Activated CD4-positive, alpha-beta T cell treated with anti-CD3 and anti-CD28 coated beads, Interleukin-2, amount 10 ng/mL, durations not matched to agents 7 days and 5 days (primary cell): Measurements from ENCODE around the gene RBL2. TPM values are rescaled to one million over a fixed set of nuclear protein-coding genes. Genes with fewer than 3 reads are reported as not detected.
"Not testable (repeated sequence)": the region's sequence is repeated elsewhere in the genome, so short reads cannot be mapped to it uniquely, and the experiment has no call there.

Experiments used
- CTCF ChIA-PET: fragments of 350-600 bp; sonication (Branson Sonifier 250); formaldehyde crosslinking; loops from one replicate; lab custom pipeline; 2021; ENCODE audit warnings: antibody characterized with exemption; lab: Charles Lee
- POLR2A ChIA-PET: fragments of 350-600 bp; sonication (Branson Sonifier 250); formaldehyde crosslinking; loops from one replicate; lab custom pipeline; 2021; ENCODE audit warnings: antibody characterized with exemption; lab: Charles Lee
- DNase-seq: peaks from one replicate; pipeline ENCODE4 v3.0.0-alpha.2; 2020
- H3K27ac Mint-ChIP-seq: one replicate; pipeline ENCODE4 v1.8.0; 2021; ENCODE audit warnings: mild to moderate bottlenecking, moderate library complexity, mixed read lengths
- H3K27me3 Mint-ChIP-seq: one replicate; pipeline ENCODE4 v1.8.0; 2021; ENCODE audit warnings: mixed read lengths
- H3K36me3 Mint-ChIP-seq: one replicate; pipeline ENCODE4 v1.8.0; 2021; ENCODE audit warnings: low read depth, mixed read lengths
- H3K4me1 Mint-ChIP-seq: one replicate; pipeline ENCODE4 v1.8.0; 2021; ENCODE audit warnings: mixed read lengths
- H3K4me3 Mint-ChIP-seq: one replicate; pipeline ENCODE4 v1.8.0; 2021; ENCODE audit warnings: mild to moderate bottlenecking, moderate library complexity, mixed read lengths
- H3K9me3 Mint-ChIP-seq: one replicate; pipeline ENCODE4 v1.8.0; 2021; ENCODE audit warnings: mixed read lengths
- total RNA-seq, 2 experiments: library from RNA; stranded (reverse); gene quantifications; one replicate each; pipeline ENCODE4 v1.2.3, GENCODE V29; 2021

RBL2 gene
- total RNA-seq, 2 experiments from 2014 or later: 178 to 188 TPM

GRCh38 chr16:53529513-53529912 is 95.2 kb downstream of the RBL2 start:
- CTCF ChIA-PET: interaction anchor here (1.5 kb wide), 1 partner anchor 10 kb away, joined by 7 read pairs; no protein-coding TSS in a partner anchor
- no peaks in the 10 kb centered on the region for H3K9me3 Mint-ChIP-seq
- H3K4me1 Mint-ChIP-seq: peaks cover 3% of the 10 kb centered on the region
- no peak for DNase-seq
- no peaks in the 10 kb centered on the region for H3K36me3 Mint-ChIP-seq
- H3K4me3 Mint-ChIP-seq: no peak overlapping the region
- no peaks in the 10 kb centered on the region for H3K27me3 Mint-ChIP-seq
- POLR2A ChIA-PET: interaction anchor here (0.6 kb wide), 1 partner anchor 92 kb away, joined by 6 read pairs; no protein-coding TSS in a partner anchor
- H3K27ac Mint-ChIP-seq: no peak overlapping the region

- ChIA-PET CTCF (interaction anchor here (1.4 to 1.5 kb wide), 2 partner anchors 8 to 11 kb away, joined by 5 to 7 read pairs; no protein-coding TSS in a partner anchor), POLR2A (interaction anchor here (0.6 kb wide), 1 partner anchor 92 kb away, joined by 6 read pairs; no protein-coding TSS in a partner anchor)
- Mint-ChIP-seq H3K4me1 (peaks cover 6% of the 10 kb centered on the region), H3K4me3 (no peak overlapping the region), H3K36me3 (no peaks in the 10 kb centered on the region), H3K27ac (no peak overlapping the region), H3K27me3 (no peaks in the 10 kb centered on the region), H3K9me3 (no peaks in the 10 kb centered on the region)
- no peak for DNase-seq
Measured at GRCh38 chr16:53530046-53530445, 95.8 kb downstream of the RBL2 start.

- DNase-seq: no peak
- no peaks in the 10 kb centered on the region for H3K27me3 Mint-ChIP-seq
- CTCF ChIA-PET: interaction anchor here (0.7 to 1.4 kb wide), 3 partner anchors 9 to 18 kb away, joined by 3 to 5 read pairs (median 4); no protein-coding TSS in a partner anchor
- no peak overlapping the region for H3K27ac Mint-ChIP-seq
- no peaks in the 10 kb centered on the region for H3K9me3 Mint-ChIP-seq
- no peak overlapping the region for H3K4me3 Mint-ChIP-seq
- POLR2A ChIA-PET: no interaction called here
- peaks cover 8% of the 10 kb centered on the region for H3K4me1 Mint-ChIP-seq
- H3K36me3 Mint-ChIP-seq: no peaks in the 10 kb centered on the region
Measured at GRCh38 chr16:53530741-53531140, 96.5 kb downstream of the RBL2 start.

GRCh38 chr16:53534206-53534605 is 99.9 kb downstream of the RBL2 start:
- Mint-ChIP-seq H3K4me1 (peaks cover 10% of the 10 kb centered on the region), H3K27ac (no peak overlapping the region), H3K9me3 (no peaks in the 10 kb centered on the region), H3K4me3 (no peak overlapping the region), H3K36me3 (no peaks in the 10 kb centered on the region), H3K27me3 (no peaks in the 10 kb centered on the region)
- ChIA-PET POLR2A (interaction anchor here (1.2 kb wide), 1 partner anchor 28 kb away, joined by 4 read pairs; no protein-coding TSS in a partner anchor), CTCF (interaction anchor here (0.7 to 1.6 kb wide), 5 partner anchors 10 to 354 kb away, joined by 3 to 7 read pairs (median 4); no protein-coding TSS in a partner anchor)
- DNase-seq: no peak

- H3K9me3 Mint-ChIP-seq: no peaks in the 10 kb centered on the region
- H3K27me3 Mint-ChIP-seq: peaks cover under 1% of the 10 kb centered on the region
- H3K4me1 Mint-ChIP-seq: peaks cover 10% of the 10 kb centered on the region
- H3K27ac Mint-ChIP-seq: no peak overlapping the region
- H3K36me3 Mint-ChIP-seq: no peaks in the 10 kb centered on the region
- DNase-seq: no peak
- ChIA-PET POLR2A (no interaction called here), CTCF (interaction anchor here (1.8 kb wide), 1 partner anchor 14 kb away, joined by 4 read pairs; no protein-coding TSS in a partner anchor)
- no peak overlapping the region for H3K4me3 Mint-ChIP-seq
Measured at GRCh38 chr16:53537626-53538025, 103.4 kb downstream of the RBL2 start.

GRCh38 chr16:53539346-53539745 is 105.1 kb downstream of the RBL2 start:
- H3K27ac Mint-ChIP-seq: not testable (repeated sequence)

GRCh38 chr16:53539759-53540718 is 105.8 kb downstream of the RBL2 start:
- H3K27ac Mint-ChIP-seq, H3K9me3 Mint-ChIP-seq, H3K36me3 Mint-ChIP-seq, H3K27me3 Mint-ChIP-seq, H3K4me3 Mint-ChIP-seq, DNase-seq, POLR2A ChIA-PET: not testable (repeated sequence)
- CTCF ChIA-PET: interaction anchor here (0.6 kb wide), 1 partner anchor 495 kb away, joined by 3 read pairs; no protein-coding TSS in a partner anchor
- H3K4me1 Mint-ChIP-seq: peaks cover 14% of the 10 kb centered on the region

More at GRCh38 chr16:53539346-53539745, 105.1 kb downstream of the RBL2 start:
- CTCF ChIA-PET, H3K9me3 Mint-ChIP-seq, H3K4me3 Mint-ChIP-seq, H3K36me3 Mint-ChIP-seq, DNase-seq, POLR2A ChIA-PET, H3K27me3 Mint-ChIP-seq: not testable (repeated sequence)
- peaks cover 11% of the 10 kb centered on the region for H3K4me1 Mint-ChIP-seq

Other genes with a start within 250 kb of the RBL2 start
- 10 to 100 TPM; 57.9 to 61.3 TPM for gene AKTIP, start 68.7 kb downstream of the RBL2 start, total RNA-seq